Right hindlimb (tissue), 1 donor: ENCODE data around the gene EML3.
"Not testable (repeated sequence)": the region's sequence is repeated elsewhere in the genome, so short reads cannot be mapped to it uniquely, and the experiment has no call there.

Experiments
- DNase-seq: peaks from one replicate; pipeline ENCODE4 v3.0.0-alpha.2; 2018

EML3 gene

DNA sequence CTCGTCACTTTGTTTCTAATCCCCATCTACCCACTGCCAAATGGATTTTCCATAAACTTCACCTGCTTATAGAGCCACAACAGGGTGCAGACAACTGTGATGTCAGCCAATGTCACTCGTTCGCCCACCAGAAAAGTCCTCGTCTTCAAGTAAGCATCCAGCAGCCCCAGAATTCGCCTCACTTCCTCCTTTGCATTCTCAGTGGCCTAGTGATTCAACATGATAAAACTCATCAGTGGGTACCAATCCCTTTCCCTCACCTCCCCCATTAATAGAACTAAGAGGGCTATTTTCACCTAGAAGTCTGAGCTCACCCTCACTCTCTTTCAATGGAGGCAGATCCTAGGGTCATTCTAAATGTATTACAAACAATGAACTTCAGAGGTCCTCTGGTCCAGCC lies 41.7 kb downstream of the EML3 start:
- not testable (repeated sequence) for DNase-seq

DNA sequence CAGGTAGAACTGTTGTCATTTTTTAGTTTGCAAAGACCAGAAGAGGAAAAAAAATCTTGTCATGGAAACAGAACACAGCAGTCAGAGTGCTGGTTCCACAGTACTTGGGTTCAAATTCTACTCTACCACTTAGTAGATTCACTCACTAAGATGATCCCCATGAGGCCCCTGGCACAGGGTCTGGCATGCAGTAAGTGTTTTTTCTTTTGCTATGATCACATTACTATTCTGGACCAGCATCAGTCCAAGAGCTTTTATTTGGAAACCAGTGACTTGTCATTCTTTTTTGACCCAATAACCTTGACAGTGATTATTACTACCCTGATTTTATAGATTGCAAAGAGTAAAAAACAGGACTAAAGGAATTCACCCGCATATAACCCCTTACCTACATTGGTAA lies 43.0 kb downstream of the EML3 start:
- no peak for DNase-seq

DNA sequence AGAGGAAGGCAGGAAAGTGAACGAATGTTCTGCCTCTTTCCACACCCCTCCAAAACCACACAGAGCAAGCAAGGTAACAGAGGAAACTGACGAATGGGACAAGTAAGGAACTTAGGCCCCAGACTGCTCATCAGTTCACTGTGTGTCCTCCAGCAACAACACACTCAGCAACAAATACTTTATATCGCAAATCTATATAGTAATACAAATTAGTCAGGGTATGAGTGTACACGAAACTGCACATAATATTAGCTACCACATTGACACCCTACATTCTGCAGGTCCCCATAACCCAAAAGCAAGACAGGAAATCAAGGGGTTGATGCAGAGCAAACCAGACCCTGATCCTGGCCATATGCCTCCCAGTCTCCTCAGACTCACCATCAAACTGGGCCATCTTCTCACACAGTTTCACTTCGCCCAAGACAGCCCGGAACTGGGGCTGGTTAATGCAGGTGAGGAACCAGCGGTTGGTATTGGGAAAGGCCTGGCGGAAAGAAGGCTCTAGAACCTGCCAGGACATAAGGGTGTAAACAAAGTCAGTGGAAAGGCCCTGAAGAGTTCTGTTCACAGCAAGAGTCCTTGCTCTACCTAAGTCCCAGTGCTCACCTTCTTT lies 45.4 kb downstream of the EML3 start:
- DNase-seq: no peak

DNA sequence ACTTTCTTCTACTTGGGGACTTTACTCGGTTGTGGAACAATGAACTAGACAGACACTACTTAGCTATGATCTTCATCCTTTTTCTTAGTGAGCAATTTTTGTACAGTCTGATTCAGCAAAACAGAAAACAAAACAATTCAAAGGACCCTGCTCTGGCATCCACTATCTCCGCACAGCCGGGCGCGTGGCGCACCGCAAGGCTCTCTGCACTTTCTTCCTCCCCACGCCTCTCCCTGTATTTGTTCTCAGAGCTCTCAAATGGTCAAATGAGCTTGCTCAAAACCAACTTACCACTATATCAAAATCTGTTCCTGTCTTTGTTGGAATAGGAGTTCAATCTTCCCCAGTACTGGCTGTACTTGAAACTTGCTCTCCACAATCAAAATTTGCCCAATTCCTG lies 46.3 kb downstream of the EML3 start:
- DNase-seq: no peak

GRCh38 chr11:62565100-62565802 lies 47.3 kb downstream of the EML3 start:
- DNase-seq: no peak

GRCh38 chr11:62561677-62562230 lies 50.8 kb downstream of the EML3 start:
- not testable (repeated sequence) for DNase-seq

DNA sequence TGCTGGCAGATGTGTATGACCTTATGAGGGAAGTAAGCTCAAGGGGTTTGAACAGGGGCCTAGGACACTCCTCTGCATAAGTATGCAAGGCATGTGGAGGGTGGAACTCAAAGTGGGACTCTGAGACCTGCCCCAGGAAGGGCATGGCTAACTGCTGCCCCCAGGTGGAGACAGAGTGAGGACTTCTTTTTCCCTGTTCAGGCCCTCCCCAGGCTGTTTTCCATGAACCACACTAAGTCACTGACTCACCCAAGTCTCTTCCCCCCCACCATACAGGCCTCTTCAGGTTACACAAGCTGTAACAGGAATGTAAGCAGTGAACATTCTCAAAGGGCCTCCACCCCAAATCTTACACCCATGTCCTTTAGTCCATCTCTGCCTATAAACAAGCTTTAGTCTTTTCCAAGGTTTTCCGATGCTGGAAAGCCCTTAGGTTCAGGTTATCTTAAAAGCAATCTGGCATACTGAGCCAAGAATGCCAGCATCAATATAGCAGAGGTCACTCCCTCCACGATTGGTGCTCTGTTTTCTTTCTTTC lies 51.9 kb downstream of the EML3 start:
- peak; percentile 86 for DNase-seq

DNA sequence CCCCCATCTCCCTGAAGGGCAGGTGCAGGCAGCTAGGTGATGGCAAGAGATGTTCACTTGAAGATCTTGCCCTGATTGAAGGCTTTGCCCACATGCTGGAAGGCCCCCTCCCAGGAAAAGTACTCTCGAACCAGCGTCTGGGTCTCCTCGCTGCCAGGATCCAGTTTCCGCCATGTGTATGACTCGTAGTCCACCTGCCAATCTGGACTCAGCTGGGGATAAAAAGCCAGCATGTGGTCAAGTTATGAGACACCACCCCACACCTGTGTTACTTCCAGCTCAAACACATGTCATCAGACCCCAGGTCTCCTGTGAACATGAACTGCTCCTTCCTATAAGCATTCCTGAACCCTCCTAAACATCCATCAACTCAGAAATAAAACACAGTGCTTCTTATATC lies 52.9 kb downstream of the EML3 start:
- DNase-seq: not testable (repeated sequence)

DNA sequence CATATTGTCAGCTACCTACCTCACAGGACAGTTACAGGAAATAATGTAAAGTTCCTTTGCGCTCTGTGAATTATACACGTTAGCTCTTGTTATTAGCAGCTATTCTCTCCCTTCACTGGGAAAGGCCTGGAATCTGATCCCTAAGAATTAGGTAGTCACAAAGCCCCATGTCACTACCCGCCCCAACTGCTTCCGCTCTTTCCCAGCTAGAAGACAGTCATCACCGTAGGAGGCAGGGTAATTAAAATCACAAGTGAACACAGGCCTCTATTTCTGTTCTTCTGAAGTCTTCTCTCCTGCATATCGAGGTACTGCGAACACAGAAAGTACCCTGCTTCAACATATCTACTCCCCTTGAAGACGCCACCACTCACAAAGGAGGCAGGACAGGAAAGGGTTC lies 53.4 kb downstream of the EML3 start:
- DNase-seq: no peak

DNA sequence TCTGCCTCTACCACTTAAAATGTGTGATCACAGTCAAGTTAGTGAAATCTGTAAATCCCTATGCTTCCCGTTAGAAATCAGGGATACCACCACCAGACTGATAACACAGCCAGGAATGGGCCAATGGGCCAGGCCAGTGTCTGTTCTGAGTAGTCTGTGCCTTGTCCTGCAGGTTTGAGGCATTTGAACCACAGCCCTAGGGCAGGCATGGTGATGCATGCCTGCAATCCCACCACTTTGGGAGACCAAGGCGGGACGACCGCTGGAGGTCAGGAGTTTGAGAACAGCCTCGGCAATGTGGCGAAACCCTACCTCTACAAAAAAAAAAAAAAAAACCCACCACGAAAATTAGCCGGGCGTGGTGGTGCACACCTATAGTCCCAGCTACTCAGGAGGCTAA lies 53.9 kb downstream of the EML3 start:
- no peak for DNase-seq

DNA sequence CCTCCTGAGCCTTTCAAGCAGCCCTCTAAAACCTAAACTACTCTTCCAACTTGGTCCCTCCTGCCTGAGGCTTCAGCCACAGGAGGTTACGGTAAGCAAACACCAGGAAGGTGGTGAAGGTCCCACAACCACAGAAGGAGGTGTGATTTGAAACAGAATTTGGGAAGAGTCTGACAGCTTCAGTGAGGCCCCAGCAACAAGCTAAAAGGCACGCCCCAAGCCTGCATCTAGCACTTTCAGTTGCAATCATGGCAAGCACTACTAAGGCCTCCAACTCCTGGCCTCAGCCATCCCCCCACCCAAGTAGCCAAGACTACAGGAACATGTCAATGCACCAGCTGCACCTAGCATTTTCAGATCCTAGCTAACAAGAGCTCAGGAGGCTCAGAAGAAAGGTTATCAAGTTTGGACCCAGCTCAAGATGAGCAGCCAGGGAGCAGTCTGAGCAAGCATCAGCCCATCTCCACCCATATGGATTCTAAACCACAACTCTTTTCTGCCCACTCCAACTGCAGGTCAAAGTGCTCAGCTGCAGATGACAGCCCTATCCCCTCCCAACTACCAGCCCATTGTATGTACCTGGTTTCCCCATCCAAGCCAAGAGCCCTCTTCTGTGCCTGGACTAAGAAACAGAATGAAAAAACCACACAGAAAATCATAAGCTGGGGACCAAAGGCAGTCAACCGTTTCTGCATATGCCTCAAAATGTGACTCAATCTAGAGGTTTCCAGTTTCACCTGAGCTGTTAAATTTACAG lies 55.5 kb downstream of the EML3 start:
- no peak for DNase-seq

GRCh38 chr11:62556108-62556874 lies 56.3 kb downstream of the EML3 start:
- DNase-seq: peak; percentile 90

- peak; percentile 72 for DNase-seq
Observed at GRCh38 chr11:62555464-62556107, 57.0 kb downstream of the EML3 start.

DNA sequence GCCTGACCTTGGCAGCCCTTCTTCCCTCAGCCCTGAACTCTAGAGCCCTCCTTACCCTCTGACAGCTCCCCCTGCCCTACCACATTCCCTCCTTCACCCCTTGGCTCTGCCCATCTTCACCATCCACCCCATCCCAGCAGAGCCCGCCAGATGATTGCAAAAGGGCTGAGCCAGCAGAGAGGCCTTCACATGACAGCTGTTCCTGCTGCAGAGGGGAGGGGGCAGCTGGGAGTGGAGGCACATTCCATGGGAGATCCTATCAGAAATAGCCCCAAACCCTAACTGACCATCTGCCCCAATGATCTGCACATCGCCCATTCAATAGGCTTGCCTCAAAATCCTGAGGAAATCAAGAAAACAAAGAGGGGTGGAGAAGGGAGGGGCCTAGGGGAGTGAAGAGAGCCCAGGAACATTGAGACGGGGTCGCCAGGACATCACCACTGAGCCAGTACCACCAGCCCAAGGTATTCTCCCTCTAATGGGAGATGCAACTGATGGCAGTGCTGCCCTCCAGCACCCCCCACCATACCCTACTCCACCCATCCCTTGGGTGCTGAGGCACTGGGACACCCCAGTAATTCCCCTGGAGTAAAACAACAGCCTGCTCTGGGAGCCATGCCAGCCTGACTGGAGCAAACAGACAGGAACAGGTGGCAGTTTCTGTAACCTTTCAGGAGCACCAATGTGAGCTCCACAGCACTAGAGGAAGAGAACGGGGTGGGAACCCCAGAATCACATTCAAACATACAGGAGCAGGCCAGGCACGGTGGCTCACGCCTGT lies 58.0 kb downstream of the EML3 start:
- peak; percentile 76 for DNase-seq

- no peak for DNase-seq
Observed at GRCh38 chr11:62553839-62554361, 58.7 kb downstream of the EML3 start.

GRCh38 chr11:62553080-62553838 lies 59.3 kb downstream of the EML3 start:
- peak; percentile 90 for DNase-seq

GRCh38 chr11:62552485-62553079 lies 60.0 kb downstream of the EML3 start:
- DNase-seq: peak; percentile 65
